ENCODE measurements around the gene CFAP119. TPM values are rescaled to one million over a fixed set of nuclear protein-coding genes. Genes with fewer than 3 reads are reported as not detected.

CFAP119 gene
- total and polyA plus RNA-seq, 2 experiments from 2014 or later: 5.0 to 6.1 TPM

DNA sequence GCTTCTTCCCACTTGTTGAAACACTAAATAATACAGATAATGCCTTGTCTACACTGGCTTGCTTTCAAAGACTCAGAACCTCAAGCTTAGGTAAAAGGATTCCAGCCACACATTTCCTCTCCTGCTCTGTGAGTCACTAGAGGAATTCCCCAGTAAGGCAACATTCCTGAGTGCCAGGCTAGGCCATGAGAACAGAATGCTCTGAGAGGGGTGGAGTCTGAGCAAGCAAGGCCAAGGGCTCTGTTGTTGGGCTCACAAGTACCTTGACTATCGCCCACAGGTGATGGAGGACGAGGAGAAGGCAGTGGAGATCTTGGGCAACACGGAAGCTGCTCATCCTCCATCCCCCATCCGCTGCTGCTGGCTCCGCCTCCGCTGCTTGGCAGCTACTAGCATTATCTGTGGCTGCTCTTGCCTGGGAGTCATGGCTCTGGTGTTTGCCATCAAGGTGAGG, 20.4 kb downstream of the CFAP119 start:
- Histone ChIP-seq H3K9me3 (ENCODE audit: low read depth) (no peaks in the 10 kb centered on the region), H3K4me3 (no peak overlapping the region), H4K20me1 (ENCODE audit: insufficient read depth, poor library complexity, severe bottlenecking) (no peaks in the 10 kb centered on the region), H2AFZ (no peak overlapping the region), H3K27ac (peak overlapping the region; percentile 96), H3K36me3 (replicated peaks; ENCODE audit: insufficient read depth, low read depth) (no peaks in the 10 kb centered on the region), H3K9me2 (replicated peaks; ENCODE audit: insufficient read depth) (no peaks in the 10 kb centered on the region), H3K4me1 (ENCODE audit: insufficient read depth) (peaks cover 14% of the 10 kb centered on the region), H3K4me2 (peak overlapping the region; percentile 62), H3K79me2 (peaks cover 7% of the 10 kb centered on the region), H3K27me3 (no peaks in the 10 kb centered on the region)
- peak; percentile 81 for DNase-seq (ENCODE audit: low spot score)
- TF ChIP-seq, protein P1, sequence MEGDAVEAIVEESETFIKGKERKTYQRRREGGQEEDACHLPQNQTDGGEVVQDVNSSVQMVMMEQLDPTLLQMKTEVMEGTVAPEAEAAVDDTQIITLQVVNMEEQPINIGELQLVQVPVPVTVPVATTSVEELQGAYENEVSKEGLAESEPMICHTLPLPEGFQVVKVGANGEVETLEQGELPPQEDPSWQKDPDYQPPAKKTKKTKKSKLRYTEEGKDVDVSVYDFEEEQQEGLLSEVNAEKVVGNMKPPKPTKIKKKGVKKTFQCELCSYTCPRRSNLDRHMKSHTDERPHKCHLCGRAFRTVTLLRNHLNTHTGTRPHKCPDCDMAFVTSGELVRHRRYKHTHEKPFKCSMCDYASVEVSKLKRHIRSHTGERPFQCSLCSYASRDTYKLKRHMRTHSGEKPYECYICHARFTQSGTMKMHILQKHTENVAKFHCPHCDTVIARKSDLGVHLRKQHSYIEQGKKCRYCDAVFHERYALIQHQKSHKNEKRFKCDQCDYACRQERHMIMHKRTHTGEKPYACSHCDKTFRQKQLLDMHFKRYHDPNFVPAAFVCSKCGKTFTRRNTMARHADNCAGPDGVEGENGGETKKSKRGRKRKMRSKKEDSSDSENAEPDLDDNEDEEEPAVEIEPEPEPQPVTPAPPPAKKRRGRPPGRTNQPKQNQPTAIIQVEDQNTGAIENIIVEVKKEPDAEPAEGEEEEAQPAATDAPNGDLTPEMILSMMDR (IDR thresholded peaks at IDR 0.05; ENCODE audit: poor library complexity): no peak
- TF ChIP-seq EZH2 (IDR thresholded peaks at IDR 0.05; ENCODE audit: borderline replicate concordance) (no peak), EZH2phosphoT487 (IDR thresholded peaks at IDR 0.05; ENCODE audit: low read depth, severe bottlenecking, unreplicated experiment) (no peak)
- 82% methylated on average over 6 of the region's 6 CpGs for WGBS (ENCODE audit: low lambda C conversion rate, missing lambda C conversion rate)

DNA sequence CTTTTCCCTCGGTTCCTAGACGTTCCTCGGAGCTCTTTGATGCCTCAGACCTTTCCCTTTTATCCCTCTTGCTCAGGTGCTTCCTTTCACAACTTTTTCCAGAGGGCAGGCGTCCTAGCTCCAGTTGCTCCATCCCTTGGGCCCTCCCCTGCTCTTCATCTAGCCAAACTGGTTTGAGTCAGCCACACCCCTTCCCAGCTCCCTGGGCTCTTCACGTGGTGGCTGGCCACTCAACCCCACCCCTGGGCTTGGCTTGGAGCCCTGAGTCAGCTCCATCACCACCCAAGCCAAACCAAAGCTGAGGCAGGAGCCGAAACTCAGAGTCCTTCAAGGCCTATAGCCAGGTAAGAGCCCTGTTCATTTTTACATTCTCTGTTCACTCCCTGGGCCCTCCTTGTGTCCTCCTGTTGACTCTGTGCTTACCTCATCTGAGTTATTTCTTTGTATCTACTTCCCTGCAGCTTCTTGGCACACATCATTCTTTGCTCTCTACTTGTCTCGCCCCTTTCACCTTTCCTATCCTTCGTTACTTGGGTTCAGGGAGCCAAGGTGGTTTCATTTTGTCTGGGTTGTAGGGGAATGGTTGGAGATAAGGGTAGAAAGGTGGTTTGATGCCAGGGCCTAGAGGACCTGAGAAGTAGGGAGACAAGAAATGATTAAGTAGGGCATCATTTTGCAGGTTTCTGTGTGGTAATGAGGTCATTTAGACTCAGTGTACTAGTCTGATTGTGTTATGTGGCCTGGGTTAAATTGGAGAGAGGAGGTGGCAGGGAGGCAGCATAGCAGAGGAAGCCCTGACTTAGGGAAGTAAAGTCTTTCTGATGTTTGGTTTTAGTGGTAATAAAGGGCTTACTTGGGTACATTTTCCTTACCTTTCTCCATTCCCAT, 21.3 kb downstream of the CFAP119 start:
- peak; percentile 87 for DNase-seq (ENCODE audit: low spot score)
- Histone ChIP-seq H3K4me2 (peak overlapping the region; percentile 62), H3K9me3 (ENCODE audit: low read depth) (no peaks in the 10 kb centered on the region), H3K27me3 (no peaks in the 10 kb centered on the region), H3K4me3 (no peak overlapping the region), H3K4me1 (ENCODE audit: insufficient read depth) (peaks cover 14% of the 10 kb centered on the region), H3K27ac (peak overlapping the region; percentile 96), H3K79me2 (peaks cover 7% of the 10 kb centered on the region), H2AFZ (no peak overlapping the region), H4K20me1 (ENCODE audit: insufficient read depth, poor library complexity, severe bottlenecking) (no peaks in the 10 kb centered on the region), H3K36me3 (replicated peaks; ENCODE audit: insufficient read depth, low read depth) (no peaks in the 10 kb centered on the region), H3K9me2 (replicated peaks; ENCODE audit: insufficient read depth) (no peaks in the 10 kb centered on the region)
- TF ChIP-seq EZH2 (IDR thresholded peaks at IDR 0.05; ENCODE audit: borderline replicate concordance): no peak
- TF ChIP-seq, protein P1 (IDR thresholded peaks at IDR 0.05; ENCODE audit: poor library complexity): no peak
- whole genome bisulfite sequencing (ENCODE audit: low lambda C conversion rate, missing lambda C conversion rate): 66% methylated on average over 8 of the region's 8 CpGs

DNA sequence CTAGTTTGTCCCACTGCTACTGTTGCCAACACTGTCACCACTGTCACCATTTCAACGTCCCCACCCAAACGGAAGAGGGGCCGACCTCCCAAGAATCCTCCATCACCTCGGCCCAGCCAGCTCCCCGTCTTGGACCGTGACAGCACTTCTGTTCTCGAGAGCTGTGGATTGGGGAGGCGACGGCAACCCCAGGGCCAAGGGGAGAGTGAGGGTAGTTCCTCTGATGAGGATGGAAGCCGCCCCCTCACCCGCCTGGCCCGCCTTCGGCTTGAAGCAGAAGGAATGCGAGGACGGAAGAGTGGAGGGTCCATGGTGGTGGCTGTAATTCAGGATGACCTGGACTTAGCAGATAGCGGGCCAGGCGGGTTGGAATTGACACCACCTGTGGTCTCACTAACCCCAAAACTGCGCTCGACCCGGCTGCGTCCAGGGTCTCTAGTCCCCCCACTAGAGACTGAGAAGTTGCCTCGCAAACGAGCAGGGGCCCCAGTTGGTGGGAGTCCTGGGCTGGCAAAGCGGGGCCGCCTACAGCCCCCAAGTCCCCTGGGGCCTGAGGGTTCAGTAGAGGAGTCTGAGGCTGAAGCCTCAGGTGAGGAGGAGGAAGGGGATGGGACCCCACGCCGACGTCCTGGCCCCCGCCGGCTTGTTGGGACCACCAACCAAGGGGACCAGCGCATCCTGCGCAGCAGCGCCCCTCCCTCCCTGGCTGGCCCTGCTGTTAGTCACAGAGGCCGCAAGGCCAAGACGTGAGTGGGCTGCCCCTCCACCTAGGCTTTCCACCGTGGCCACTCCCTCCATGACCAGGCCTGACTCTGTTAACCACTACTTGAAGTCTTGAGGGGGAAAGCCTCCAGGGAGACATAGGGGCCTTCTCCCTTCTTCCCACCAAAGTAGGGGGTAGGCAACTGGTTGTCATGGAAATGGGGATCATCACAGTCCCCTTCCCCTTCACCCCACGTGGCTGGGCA, 22.6 kb downstream of the CFAP119 start:
- no peak overlapping the region for H2AFZ ChIP-seq
- no peaks in the 10 kb centered on the region for H4K20me1 ChIP-seq (ENCODE audit: insufficient read depth, poor library complexity, severe bottlenecking)
- H3K27me3 ChIP-seq: no peaks in the 10 kb centered on the region
- no peak overlapping the region for H3K4me3 ChIP-seq
- TF ChIP-seq, protein P1 (IDR thresholded peaks at IDR 0.05; ENCODE audit: poor library complexity): no peak
- TF ChIP-seq EZH2 (IDR thresholded peaks at IDR 0.05; ENCODE audit: borderline replicate concordance) (no peak), EZH2phosphoT487 (IDR thresholded peaks at IDR 0.05; ENCODE audit: low read depth, severe bottlenecking, unreplicated experiment) (no peak)
- peaks cover 14% of the 10 kb centered on the region for H3K4me1 ChIP-seq (ENCODE audit: insufficient read depth)
- no peak overlapping the region for H3K4me2 ChIP-seq
- no peaks in the 10 kb centered on the region for H3K9me2 ChIP-seq (replicated peaks; ENCODE audit: insufficient read depth)
- peak overlapping the region; percentile 96 for H3K27ac ChIP-seq
- DNase-seq (ENCODE audit: low spot score): no peak
- peaks cover 7% of the 10 kb centered on the region for H3K79me2 ChIP-seq
- no peaks in the 10 kb centered on the region for H3K9me3 ChIP-seq (ENCODE audit: low read depth)
- no peaks in the 10 kb centered on the region for H3K36me3 ChIP-seq (replicated peaks; ENCODE audit: insufficient read depth, low read depth)
- 94% methylated on average over 37 of the region's 37 CpGs for WGBS (ENCODE audit: low lambda C conversion rate, missing lambda C conversion rate)

Measured in hepatocyte (in vitro differentiated cells).